GM20000 (cell line): Measurements from ENCODE around the gene TMEM214.

Source experiments
- DNase-seq: peaks from one replicate; pipeline ENCODE4 v3.0.0; 2012; ENCODE audit warnings: low spot score
- TF ChIP-seq, protein P1 (sequence below): IDR thresholded peaks from 2 replicates; pipeline ENCODE4 v1.5.1; 2012; ENCODE audit warnings: mild to moderate bottlenecking, control low read depth; ENCODE audit errors: extremely low read depth, missing control alignments

Gene TMEM214

DNA sequence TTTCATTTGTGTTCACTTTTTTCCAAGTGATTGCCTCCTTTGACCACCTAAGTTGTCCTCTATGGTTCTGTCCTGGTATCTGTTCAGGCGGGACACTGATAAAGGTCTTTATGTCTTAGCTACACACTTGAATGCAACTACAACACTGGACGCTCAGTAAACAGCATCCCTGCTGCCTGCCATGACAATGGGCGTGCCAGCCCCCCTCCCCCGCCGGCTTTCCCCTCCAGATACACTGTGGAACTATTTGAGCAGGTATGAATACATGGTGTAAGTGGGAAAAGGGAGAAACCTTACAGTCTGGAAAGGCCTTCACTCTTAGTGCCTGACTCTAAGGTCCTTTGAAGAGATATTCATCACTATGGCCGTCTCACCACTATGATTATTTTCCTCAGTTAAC lies 24.4 kb downstream of the TMEM214 start:
- TF ChIP-seq, protein P1, sequence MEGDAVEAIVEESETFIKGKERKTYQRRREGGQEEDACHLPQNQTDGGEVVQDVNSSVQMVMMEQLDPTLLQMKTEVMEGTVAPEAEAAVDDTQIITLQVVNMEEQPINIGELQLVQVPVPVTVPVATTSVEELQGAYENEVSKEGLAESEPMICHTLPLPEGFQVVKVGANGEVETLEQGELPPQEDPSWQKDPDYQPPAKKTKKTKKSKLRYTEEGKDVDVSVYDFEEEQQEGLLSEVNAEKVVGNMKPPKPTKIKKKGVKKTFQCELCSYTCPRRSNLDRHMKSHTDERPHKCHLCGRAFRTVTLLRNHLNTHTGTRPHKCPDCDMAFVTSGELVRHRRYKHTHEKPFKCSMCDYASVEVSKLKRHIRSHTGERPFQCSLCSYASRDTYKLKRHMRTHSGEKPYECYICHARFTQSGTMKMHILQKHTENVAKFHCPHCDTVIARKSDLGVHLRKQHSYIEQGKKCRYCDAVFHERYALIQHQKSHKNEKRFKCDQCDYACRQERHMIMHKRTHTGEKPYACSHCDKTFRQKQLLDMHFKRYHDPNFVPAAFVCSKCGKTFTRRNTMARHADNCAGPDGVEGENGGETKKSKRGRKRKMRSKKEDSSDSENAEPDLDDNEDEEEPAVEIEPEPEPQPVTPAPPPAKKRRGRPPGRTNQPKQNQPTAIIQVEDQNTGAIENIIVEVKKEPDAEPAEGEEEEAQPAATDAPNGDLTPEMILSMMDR: no peak
- no peak for DNase-seq

DNA sequence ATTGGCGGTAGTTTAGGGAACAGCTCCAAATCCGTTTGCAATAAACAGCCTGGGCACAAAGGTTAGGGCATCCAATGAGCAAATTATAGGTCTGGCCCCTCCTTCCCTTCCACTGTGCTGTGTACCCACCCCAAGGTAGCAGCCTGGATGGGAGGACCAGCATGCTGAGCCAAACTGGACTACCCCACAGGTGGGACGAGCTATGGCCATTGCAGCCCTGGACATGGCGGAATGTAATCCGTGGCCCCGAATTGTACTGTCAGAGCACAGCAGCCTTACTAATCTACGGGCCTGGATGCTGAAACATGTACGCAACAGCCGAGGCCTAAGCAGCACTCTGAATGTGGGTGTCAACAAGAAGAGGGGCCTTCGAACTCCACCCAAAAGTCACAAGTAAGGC lies 25.4 kb downstream of the TMEM214 start:
- TF ChIP-seq, protein P1: no peak
- DNase-seq: no peak

DNA sequence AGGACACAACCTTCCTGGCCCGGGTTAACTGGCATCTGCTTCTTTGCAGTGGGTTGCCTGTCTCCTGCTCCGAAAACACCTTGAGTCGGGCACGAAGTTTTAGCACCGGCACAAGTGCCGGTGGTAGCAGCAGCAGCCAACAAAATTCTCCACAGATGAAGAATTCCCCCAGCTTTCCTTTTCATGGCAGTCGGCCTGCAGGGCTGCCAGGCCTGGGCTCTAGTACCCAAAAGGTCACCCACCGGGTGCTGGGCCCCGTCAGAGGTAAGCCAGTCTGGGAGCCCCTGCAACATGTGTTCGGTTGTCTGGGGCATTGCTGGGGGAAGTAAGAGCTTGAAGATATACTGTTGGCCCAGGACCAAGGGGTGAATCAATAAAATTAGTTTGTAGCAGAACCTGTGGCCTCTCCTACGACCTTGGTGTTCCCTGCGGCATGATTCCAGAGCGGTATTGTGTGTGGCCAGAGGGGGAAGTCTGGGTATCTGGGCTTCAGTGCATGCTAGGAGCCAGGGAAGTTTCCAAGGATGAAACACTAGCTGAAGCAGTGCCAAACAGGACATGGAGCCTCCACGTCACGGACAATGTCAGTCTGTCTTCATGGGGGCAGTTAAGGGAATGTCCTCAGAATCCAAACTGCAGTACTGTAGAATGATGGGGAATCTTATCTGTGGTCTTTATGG lies 26.5 kb downstream of the TMEM214 start:
- no peak for DNase-seq
- TF ChIP-seq, protein P1: no peak

DNA sequence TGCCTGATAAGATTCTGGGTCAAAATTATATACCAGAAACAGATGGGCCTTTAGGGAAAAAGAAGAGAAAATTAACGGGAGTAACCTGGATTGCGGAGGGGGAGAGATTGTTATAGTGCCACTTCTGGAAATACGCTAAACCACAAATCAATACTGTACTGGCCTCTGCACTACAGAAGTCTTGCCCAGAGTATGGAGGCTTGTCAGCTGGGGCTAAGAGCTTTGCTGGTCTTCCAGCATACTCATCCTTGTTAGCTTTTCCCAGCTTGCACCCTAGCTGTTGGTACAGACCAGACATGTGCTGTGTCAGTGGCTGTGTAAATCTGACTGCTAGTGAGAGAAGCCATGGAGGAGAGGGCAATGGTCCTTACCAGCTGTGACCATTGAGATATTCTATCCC lies 27.6 kb downstream of the TMEM214 start:
- TF ChIP-seq, protein P1: no peak
- no peak for DNase-seq

DNA sequence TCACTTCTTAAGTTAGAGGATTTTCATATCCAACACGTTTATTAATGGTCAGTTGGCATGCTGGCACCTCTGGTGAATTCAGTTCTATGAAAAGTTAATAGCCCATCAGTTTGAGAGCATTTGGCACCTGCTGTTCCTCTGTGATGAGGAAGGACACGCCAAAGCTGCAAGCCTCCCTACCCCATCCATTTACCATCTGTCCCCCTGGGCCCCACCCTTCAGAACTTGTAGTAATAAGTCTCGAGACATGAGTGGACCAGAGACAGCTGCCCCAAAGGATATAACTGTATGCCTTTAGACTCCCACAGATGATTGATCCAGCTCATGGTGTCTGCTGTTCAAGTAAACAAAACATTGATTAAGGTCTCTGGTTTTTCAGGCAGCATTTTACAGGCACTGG lies 32.4 kb downstream of the TMEM214 start:
- TF ChIP-seq, protein P1: no peak
- DNase-seq: no peak

DNA sequence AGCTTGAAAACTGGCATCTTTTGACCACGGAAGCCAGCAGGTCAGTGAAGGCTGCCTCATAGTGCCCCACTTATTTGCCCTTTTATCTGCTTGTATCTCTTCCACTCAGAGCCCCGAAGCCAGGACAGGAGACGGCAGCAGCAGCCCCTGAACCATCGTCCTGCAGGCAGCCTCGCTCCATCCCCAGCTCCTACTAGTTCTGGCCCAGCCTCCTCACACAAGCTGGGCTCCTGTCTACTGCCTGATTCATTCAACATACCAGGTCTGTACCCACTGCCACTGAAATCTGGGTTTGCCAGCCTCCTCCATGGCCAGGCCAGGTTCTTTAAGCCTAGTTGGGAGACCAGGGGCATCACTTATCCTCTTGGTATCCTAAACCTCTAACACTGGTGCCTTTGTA lies 34.6 kb downstream of the TMEM214 start:
- TF ChIP-seq, protein P1: no peak
- DNase-seq: no peak

DNA sequence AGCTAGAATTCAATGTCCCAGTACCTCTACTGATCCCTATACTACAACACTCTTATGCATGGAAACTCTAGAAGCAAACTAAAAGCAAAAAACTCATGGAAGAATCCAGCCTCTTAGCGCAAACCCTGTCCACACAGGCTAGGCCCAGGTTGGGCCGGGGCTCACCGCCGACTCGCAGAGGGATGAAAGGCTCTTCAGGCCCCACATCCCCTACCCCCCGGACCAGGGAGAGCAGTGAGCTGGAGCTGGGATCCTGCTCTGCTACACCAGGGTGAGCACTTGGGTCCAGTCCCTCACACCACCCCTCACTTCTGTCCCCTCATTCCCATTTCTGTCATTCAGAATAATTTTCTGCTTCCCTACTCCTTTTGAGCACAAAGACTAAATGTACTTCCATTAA lies 36.7 kb downstream of the TMEM214 start:
- TF ChIP-seq, protein P1: no peak
- DNase-seq: no peak
